ENCODE data around the gene NR3C1. TPM values are rescaled to one million over a fixed set of nuclear protein-coding genes. Genes with fewer than 3 reads are reported as not detected.

Gene NR3C1
- total and polyA plus RNA-seq, 2 of the 13 experiments (the other 11 are each of a cell fraction or from before 2014, with no cell fraction given), result 10.0 to 24.3 TPM

- TF ChIP-seq ARNTL (CRISPR knock-in tag; IDR thresholded peaks at IDR 0.05) (no peak), EP300 (IDR thresholded peaks at IDR 0.05; ENCODE audit: low read depth in 2 of 2, low read length in 2 of 2) (peak in 1 of 2 experiments; percentile 44; a peak in 1 of 4 replicates), EP300 (CRISPR knock-in tag; IDR thresholded peaks at IDR 0.05; ENCODE audit: borderline replicate concordance) (no peak), RBFOX2 (IDR thresholded peaks at IDR 0.05; ENCODE audit: low read depth, low read length) (no peak), AKNA (CRISPR knock-in tag; IDR thresholded peaks at IDR 0.05; ENCODE audit: borderline replicate concordance) (no peak), ZNF607 (CRISPR knock-in tag; IDR thresholded peaks at IDR 0.05; ENCODE audit: borderline replicate concordance) (peak; percentile 43; the same call in 1 of the 2 replicates), TFDP1 (CRISPR knock-in tag; IDR thresholded peaks at IDR 0.05; ENCODE audit: borderline replicate concordance) (0 out of 2 replicates have a peak, but pooled peaks have one; percentile 14), ATRX (CRISPR knock-in tag; IDR thresholded peaks at IDR 0.05; ENCODE audit: borderline replicate concordance) (no peak), SIN3A (IDR thresholded peaks at IDR 0.05; ENCODE audit: borderline replicate concordance, low read depth, low read length) (no peak), ASH2L (IDR thresholded peaks at IDR 0.05; ENCODE audit: insufficient read length, low read depth, low read length) (peak; percentile 48), ATF4 (CRISPR knock-in tag; IDR thresholded peaks at IDR 0.05) (no peak; a peak in 1 of 4 replicates), ATF7 (IDR thresholded peaks at IDR 0.05) (no peak), ATF7 (CRISPR knock-in tag; IDR thresholded peaks at IDR 0.05) (no peak), ZNF281 (CRISPR knock-in tag; IDR thresholded peaks at IDR 0.05; ENCODE audit: borderline replicate concordance) (no peak)
Observed at GRCh38 chr5:143234162-143234842, 169.2 kb downstream of the NR3C1 start (continued).

All from HepG2 (cell line).